Measurements from ENCODE around the gene IL22RA1.

- no peak for TF ChIP-seq REST (IDR thresholded peaks at IDR 0.05; ENCODE audit: insufficient read depth in 1 of 2, low read depth in 2 of 2, low read length in 2 of 2)
- no peak for TF ChIP-seq TAF1 (IDR thresholded peaks at IDR 0.05; ENCODE audit: borderline replicate concordance, insufficient read depth, low read length)
- TF ChIP-seq POLR2AphosphoS5 (IDR thresholded peaks at IDR 0.05; ENCODE audit: low read depth, low read length): no peak
Measured at GRCh38 chr1:24181619-24182018, 38.7 kb upstream of the IL22RA1 start.

All from PFSK-1 (cell line).